ENCODE data around the gene VAX1. TPM values are rescaled to one million over a fixed set of nuclear protein-coding genes. Genes with fewer than 3 reads are reported as not detected.

VAX1 gene
- total RNA-seq = 0.12 TPM

DNA sequence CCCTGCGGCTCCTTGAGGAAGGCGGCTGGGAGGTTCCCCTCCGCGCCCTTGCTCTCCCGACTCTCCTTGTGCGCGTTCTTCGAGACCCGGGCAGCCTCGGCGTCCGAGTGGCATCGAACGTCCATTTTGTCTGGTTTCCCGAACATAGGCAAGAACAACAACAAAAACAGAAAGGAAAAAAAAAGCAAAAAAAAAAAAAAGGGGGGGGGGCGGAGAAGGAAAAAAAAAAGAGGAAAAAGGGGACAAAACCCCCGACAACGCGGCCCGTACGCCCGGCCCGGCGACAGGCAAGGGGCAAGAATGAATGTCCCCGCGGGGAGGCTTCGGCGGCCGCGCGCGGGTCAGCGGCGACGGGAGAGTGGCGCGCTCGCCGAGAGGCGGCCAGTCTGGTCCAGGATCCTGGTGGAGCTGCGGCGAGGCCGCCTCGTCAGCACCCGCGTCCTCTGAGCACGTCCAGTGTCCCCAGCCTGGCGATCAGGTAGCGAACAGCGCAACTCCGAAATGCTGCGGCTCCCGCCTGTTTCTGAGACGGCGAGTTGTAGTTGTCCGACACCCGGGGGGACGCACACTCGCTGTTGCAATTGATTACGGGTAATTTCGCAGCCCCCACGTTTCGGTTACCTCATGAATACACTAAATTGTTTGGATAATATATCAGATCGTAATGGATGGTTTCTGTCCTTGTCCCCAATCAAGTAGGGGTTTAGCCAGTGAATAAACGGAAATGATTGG is at the start of gene VAX1:
Gene VAX1 (minus strand): TSS at position 360 of the 732 bp plus-strand sequence. CDS start 214 bp downstream, at position 146.
- ATAC-seq = no peak

DNA sequence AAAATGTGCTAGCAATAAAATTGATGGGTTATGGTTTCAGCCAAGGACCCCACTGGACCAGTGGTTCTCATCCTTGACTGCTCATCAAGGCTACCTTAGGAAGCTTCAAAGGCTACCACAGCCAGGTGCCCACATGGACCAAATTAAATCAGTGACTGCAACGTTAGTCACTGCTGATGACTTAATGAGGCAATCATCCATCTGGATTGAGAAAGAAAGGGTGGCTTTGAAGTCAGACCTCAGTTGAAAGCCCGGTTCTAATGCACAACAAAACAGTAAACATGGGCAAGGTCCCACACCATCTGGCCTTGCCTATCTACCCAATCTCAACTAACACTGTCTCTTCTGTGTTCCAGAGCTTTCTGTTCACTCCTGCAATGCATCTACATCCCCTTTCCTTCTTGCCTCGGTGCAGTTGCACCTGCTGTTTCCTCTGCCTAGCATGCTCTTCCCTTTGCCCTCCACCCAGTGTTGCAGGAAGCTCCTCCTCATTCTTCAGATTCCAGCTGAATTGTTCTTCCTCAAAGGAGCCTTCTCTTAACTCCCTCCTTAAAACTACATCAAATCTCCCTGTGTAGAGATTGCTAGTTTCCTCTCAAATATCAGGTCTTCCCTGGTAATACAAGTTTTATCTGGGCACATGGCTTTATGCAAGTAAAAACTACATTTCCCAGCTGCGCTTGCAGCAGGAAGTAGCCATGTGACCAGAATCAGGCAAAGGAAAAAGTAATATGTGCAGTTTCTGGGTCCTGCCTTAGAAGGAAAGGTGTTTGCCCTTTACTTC is 49.0 kb upstream of the VAX1 start:
- peak; percentile 89 for ATAC-seq

DNA sequence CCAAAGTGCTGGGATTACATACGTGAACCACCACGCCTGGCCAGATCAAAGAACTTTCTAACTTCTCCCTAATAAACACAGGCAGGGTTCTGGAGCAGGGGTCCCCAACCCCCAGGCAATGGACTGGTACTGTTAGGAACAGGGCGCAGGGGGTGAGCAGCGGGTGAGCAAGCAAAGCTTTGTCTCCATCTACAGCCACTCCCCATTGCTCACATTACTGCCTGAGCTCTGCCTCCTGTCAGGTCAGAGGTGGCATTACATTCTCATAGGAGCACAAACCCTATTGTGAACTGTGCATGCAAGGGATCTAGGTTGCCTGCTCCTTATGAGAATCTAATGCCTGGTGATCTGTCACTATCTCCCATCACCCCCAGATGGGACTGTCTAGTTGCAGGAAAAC is 47.7 kb upstream of the VAX1 start:
- peak; percentile 55 for ATAC-seq

DNA sequence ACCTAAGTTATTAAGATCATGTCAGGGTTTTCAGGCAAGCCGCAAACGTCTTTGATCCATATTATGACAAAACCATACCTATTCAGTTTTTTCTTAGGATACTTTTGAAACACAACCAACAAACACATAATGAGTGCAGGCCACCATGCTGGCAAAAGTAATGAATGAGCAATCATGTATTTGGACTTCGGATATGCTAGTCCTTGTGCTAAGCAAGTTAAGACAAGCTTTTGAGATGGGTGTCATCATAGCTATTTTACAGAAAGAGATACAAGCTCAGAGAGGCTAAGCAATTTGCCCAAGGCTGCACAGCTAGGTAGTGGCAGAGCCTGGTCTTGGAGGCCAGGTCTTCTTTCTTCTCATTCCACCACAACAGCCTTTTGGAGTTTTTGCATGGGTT is 46.8 kb upstream of the VAX1 start:
- ATAC-seq = no peak

- no peak for ATAC-seq
Observed at GRCh38 chr10:117184296-117184695, 46.2 kb upstream of the VAX1 start.

DNA sequence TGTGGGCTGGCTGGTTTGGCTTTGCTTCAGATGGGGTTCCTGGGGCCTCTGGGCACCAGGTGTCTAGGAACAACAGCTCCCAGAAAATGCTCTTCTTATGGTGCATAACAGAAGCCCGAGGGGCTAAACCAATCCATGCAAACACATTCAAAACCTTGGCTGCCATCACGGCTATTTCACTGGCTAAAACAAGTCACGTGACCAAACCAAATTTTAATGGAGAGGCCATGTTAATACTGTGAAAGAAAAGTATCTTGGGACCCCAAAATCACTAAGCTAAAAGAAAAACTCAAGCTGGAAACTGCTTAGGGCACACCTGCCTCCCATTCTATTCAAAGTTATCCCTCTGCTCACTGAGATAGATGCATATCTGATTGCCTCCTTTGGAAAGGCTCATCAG is 40.1 kb upstream of the VAX1 start:
- ATAC-seq = no peak

DNA sequence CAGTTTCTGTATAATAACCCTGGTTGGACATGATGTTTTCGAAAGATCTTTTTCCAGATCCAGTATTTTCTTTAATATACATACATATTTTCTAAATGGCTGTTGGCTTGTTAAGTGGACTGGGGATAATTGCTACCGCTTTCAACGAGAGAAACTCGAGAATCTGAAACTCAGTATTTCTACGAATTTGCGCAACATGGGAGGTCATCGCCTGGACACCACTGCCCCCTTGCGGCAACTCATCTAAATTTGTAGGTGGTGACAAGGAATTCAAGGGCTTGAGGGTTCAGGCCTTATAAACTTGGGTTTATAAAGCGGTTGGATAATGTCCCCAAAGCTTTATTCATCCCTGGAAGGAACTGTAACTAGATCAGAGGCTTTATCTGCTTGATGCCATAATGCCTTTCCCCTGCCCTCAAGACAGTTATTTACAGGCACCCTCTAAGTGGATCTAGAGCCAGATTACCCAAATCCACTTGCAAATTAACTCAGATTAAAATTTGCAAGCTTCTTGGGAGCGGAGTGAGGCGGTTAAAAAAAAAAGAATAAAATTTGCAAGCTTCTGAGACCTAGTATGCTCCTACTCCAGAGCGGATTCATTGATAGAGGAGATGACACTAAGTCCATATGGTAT is 37.9 kb upstream of the VAX1 start:
- ATAC-seq = peak; percentile 51

DNA sequence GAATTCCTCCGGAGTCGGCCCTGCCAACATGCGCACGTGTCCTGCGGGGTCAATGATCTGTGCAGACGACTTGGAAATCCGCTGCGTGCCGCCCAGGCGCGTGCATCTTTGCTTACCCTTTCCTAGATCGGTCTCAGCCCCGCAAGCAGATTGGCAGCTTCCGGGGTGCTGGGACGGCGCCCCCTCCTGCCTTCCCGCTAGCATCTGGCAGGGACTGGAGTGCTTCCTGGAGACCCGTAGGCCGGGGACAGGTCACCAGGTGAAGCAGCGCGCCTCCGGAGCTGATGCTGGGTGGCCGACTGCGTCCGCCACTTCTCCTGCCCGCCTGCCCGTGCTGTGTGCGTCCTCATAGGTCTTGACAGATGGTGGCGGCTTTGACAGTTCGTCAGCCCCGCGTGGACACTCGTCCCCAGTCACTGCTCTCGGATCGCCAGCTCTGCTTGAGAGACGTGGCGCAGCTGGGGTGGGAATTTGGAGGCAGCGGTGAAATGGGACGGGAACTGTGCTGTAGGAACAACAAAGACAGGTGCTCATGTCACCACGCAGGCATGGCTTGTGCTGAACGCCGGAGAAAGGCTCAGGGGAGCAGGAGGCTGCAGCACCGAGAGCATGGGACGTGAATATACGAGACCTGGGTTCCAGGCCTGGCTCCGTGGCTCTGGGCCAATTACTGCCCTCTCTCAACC is 37.3 kb upstream of the VAX1 start:
- peak; percentile 36 for ATAC-seq

DNA sequence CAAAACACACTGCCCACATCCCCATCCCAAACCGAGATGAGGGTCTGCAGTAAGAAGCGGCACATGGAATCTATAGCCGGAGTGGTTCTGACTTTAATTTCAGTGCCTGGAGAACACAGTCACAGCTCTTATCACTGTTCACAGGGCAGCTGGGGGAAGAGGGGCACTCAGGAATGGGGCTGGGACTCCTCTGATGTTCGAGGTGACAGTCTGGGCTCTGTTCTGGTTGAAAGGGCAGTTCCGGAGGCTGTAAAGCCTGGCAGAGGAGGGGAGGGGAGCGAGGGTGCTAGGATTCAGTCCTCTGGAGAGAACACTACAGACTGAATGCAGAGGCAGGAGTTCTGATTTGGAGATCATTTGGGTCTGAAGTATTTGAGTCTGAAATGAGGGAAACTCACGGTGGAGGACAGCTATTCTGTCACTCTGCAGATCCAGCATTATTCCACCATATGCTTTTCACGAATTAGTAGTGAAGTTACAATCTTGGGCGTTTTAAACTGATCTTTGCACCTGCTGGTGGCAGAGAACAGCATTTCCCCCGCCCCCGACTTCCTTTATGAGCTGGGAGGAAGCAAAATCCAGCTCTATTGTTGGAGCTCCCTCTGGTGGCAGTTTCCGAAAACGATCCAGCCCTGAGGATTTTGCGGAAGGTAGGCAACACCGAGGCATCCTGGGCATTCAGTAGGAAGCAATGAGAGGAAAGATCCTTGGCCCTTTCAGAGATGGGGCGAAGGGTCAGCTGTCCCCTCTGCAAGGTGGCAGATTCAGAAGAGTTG is 36.6 kb upstream of the VAX1 start:
- peak; percentile 84 for ATAC-seq

DNA sequence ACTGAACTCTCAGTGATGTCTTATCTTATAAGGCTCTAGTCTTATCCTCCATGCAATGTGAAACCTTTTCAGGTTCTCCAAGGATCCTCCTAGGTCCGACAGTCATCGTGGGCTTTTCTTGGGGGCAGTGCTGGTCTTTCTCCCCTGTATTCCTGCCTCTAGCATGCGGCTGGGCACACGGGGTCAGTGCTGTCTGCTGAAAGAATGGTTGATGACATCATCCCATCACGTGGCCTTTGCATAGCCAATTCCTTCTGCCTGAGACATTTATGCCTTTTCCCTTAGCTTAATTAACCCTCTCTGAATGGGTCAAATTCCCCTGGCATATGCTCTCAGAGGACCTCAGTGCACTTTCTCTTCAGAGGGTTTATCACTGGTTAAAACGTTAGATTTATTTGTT is 32.2 kb upstream of the VAX1 start:
- no peak for ATAC-seq

- ATAC-seq = no peak
Observed at GRCh38 chr10:117169480-117169879, 31.4 kb upstream of the VAX1 start.

- no peak for ATAC-seq
Observed at GRCh38 chr10:117168729-117169128, 30.7 kb upstream of the VAX1 start.

- peak; percentile 78 for ATAC-seq
Observed at GRCh38 chr10:117167789-117168674, 30.0 kb upstream of the VAX1 start.

- ATAC-seq = no peak
Observed at GRCh38 chr10:117167346-117167788, 29.3 kb upstream of the VAX1 start.

- peak; percentile 62 for ATAC-seq
Observed at GRCh38 chr10:117166418-117167345, 28.6 kb upstream of the VAX1 start.

DNA sequence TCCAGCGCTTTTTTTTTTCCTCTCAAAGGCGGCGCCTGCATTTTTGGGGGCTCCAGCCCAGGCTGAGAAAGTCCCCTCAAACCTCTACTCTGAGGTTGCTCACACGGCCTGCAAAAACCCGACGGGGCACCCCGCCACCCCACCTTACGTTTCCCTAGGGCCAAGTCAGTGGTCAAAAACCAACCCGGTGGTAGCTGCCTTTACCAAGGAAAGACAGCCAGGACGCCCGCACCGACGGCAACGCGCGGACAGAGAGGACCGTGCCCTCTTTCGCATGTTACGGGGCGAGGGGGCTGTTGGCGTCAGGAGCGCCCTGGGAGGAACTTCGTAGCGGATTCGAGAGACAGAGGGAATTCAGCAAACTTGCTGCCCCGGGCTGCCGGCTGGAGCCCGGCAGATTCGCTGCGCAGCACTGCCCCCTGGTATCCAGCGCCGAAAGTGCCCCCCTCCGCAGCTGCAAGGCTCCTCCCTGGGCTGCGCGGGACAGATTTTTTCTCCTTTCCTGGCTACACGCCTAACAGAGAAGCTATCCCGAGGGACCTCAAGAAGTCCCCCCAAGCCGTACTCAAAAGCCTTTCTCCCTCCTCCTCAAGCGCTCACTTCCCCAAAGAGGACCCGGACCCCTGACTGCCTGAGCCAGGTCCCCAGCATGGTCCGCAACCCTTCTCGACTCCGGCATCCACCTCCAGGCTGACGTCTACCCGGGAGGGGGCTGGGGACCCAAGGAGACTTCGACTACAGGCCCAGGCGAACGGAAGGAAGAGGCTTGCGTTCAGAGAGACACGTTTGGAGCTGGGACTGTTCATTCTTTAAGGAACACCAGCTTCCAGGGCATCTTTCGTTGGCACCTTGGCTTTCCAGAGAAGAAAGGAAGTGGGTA is 27.7 kb upstream of the VAX1 start:
- ATAC-seq = peak; percentile 62

GRCh38 chr10:117164592-117165537 is 26.8 kb upstream of the VAX1 start:
- no peak for ATAC-seq
